ENCODE measurements around the gene HAUS6.

GRCh38 chr9:19138084-19138483 lies 35.4 kb upstream of the HAUS6 start:
- TF ChIP-seq CTCF (IDR thresholded peaks at IDR 0.05) (no peak), POLR2A (IDR thresholded peaks at IDR 0.05) (no peak)

Measured in testis (tissue), 2 donors.